ENCODE results near the gene RHOT2. TPM values are rescaled to one million over a fixed set of nuclear protein-coding genes. Genes with fewer than 3 reads are reported as not detected.

Gene RHOT2
- total and polyA plus RNA-seq, 2 of the 8 experiments (the other 6 are each of a cell fraction or from before 2014, with no cell fraction given), result 149 to 194 TPM

- Histone ChIP-seq H3K4me3 (ENCODE audit: extremely low read depth in 1 of 4, insufficient read depth in 2 of 4, low read depth in 3 of 4, low read length in 4 of 4) (peak within 1 kb of the TSS; percentile 62 to 81 (median 74)), H3K79me2 (ENCODE audit: control insufficient read depth in 1 of 2, insufficient read depth in 2 of 2, low read length in 2 of 2) (peaks cover 0 to 12% of the 10 kb centered on the region in 2 experiments; a peak in 1 of 4 replicates), H3K18ac (ENCODE audit: extremely low read depth, low read length) (peak within 1 kb of the TSS; percentile 78), H4K8ac (ENCODE audit: extremely low read depth, insufficient read depth, low read length) (peak within 1 kb of the TSS; percentile 80), H3K23me2 (ENCODE audit: low read depth, low read length) (peaks cover 13% of the 10 kb centered on the region; the same call in 1 of the 2 replicates), H3K9me3 (ENCODE audit: insufficient read depth in 2 of 2, low read depth in 1 of 2, low read length in 1 of 2) (no peaks in the 10 kb centered on the region), H2BK120ac (replicated peaks; ENCODE audit: low read depth, low read length) (no peak within 1 kb of the TSS), H3K56ac (replicated peaks; ENCODE audit: insufficient read length, low read depth, low read length) (peak within 1 kb of the TSS; percentile 46), H2BK12ac (ENCODE audit: low read depth, low read length) (peak within 1 kb of the TSS; percentile 80; the same call in 1 of the 2 replicates), H4K91ac (replicated peaks; ENCODE audit: insufficient read length, low read length) (peak within 1 kb of the TSS; percentile 98), H3K14ac (ENCODE audit: insufficient read length) (no peak within 1 kb of the TSS), H4K20me1 (replicated peaks in 1 of 2; ENCODE audit: control insufficient read depth in 1 of 2, insufficient read depth in 2 of 2, low read length in 2 of 2) (peaks cover 4 to 35% of the 10 kb centered on the region in 2 experiments), H3K27ac (ENCODE audit: low read depth, low read length) (peak within 1 kb of the TSS; percentile 73), H2BK20ac (ENCODE audit: low read length) (no peak within 1 kb of the TSS), H3K36me3 (ENCODE audit: control insufficient read depth in 2 of 4, insufficient read depth in 4 of 4, low read length in 3 of 4) (peaks cover 4 to 28% (median 15%) of the 10 kb centered on the region in 4 experiments; a peak in 7 of 8 replicates), H3K23ac (ENCODE audit: insufficient read length) (no peak within 1 kb of the TSS), H3K4ac (replicated peaks; ENCODE audit: insufficient read length, low read depth, low read length) (peak within 1 kb of the TSS; percentile 91), H3K9ac (replicated peaks in 1 of 4; ENCODE audit: extremely low read depth in 1 of 4, low read depth in 3 of 4, low read length in 3 of 4) (peak within 1 kb of the TSS; percentile 62 to 94 (median 76)), H3K4me1 (replicated peaks in 1 of 4; ENCODE audit: control insufficient read depth in 3 of 4, insufficient read depth in 4 of 4, low read length in 3 of 4) (peaks cover 0 to 18% (median 13%) of the 10 kb centered on the region in 4 experiments; a peak in 5 of 7 replicates), H2AFZ (ENCODE audit: low read length) (no peak within 1 kb of the TSS), H2BK15ac (ENCODE audit: low read length) (no peak within 1 kb of the TSS), H3K79me1 (ENCODE audit: low read depth, low read length) (peaks cover 7% of the 10 kb centered on the region), H2AK5ac (ENCODE audit: low read depth, low read length) (no peak within 1 kb of the TSS; the same call in 1 of the 2 replicates), H3K4me2 (ENCODE audit: insufficient read depth in 1 of 2, low read depth in 2 of 2, low read length in 2 of 2) (peak within 1 kb of the TSS; percentile 63 to 95), H4K5ac (ENCODE audit: insufficient read length, low read depth, low read length) (peak within 1 kb of the TSS; percentile 60), H3K27me3 (replicated peaks in 1 of 4; ENCODE audit: control insufficient read depth in 3 of 4, extremely low read depth in 1 of 4, insufficient read depth in 3 of 4, low read length in 3 of 4) (no peaks in the 10 kb centered on the region; a peak in 1 of 7 replicates), H2BK5ac (ENCODE audit: low read depth, low read length) (peak within 1 kb of the TSS; percentile 87; the same call in 1 of the 2 replicates)
- POLR2A ChIA-PET (ENCODE audit: partially characterized antibody), result interaction anchor here (0.6 to 13.3 kb wide), 18 partner anchors 9 to 456 kb away, joined by 3 to 214 read pairs (median 4); partner anchors contain the start of genes ANTKMT, CHTF18, HAGHL and METRN
- CTCF ChIA-PET (ENCODE audit: partially characterized antibody), result interaction anchor here (1.2 kb wide), 2 partner anchors 17 to 36 kb away, joined by 4 to 5 read pairs; partner anchors contain the start of gene RHOT2
- peak; percentile 81 to 98 for DNase-seq (ENCODE audit: low read depth in 1 of 2, low spot score in 2 of 2)
- 21% methylated on average over 41 of the region's 91 CpGs; no CpG with 5 or more reads in 1 of the 2 experiments for WGBS, 2 experiments (ENCODE audit: extremely low coverage in 1 of 2, insufficient coverage in 1 of 2, insufficient read length in 1 of 2, insufficient replicate concordance in 2 of 2, low coverage in 1 of 2, low lambda C conversion rate in 2 of 2, missing lambda C conversion rate in 1 of 2)
- no peak for FAIRE-seq
- TF ChIP-seq MAX (IDR thresholded peaks at IDR 0.05) (peak; percentile 88), YY1 (IDR thresholded peaks at IDR 0.05; ENCODE audit: low read depth, low read length) (peak; percentile 89), SUZ12 (IDR thresholded peaks at IDR 0.05; ENCODE audit: low read length) (no peak), MAFK (IDR thresholded peaks at IDR 0.05; ENCODE audit: low read depth, low read length) (no peak), E2F6 (IDR thresholded peaks at IDR 0.05) (peak; percentile 92), TEAD4 (IDR thresholded peaks at IDR 0.05; ENCODE audit: low read depth, low read length) (no peak), POLR2A (IDR thresholded peaks at IDR 0.05; ENCODE audit: control extremely low read depth in 1 of 2, low read depth in 2 of 2, low read length in 2 of 2) (peak in 1 of 2 experiments; percentile 92; a peak in 2 of 3 replicates), EP300 (IDR thresholded peaks at IDR 0.05; ENCODE audit: borderline replicate concordance in 1 of 2, low read depth in 2 of 2, low read length in 2 of 2) (no peak), PHF8 (conservative IDR thresholded peaks at IDR 0.05; ENCODE audit: low read depth, low read length) (peak; percentile 82), BCL11A (IDR thresholded peaks at IDR 0.05; ENCODE audit: low read depth in 2 of 2, low read length in 2 of 2) (no peak)
Measured at GRCh38 chr16:684071-684794, 16.3 kb downstream of the RHOT2 start, which contains the start of gene JMJD8. JMJD8 (minus strand) TSS chr16:684334; CDS start chr16:684319, 15 bp downstream.

Measured in H1 (cell line).